GM21381 (cell line): Measurements from ENCODE around the gene REC8.
"Not testable (repeated sequence)": the region's sequence is repeated elsewhere in the genome, so short reads cannot be mapped to it uniquely, and the experiment has no call there.

ENCODE experiments used
- ATAC-seq: cut with Tn5 transposase; IDR thresholded peaks from one replicate; pipeline ENCODE4 v1.9.1; 2021; ENCODE audit warnings: mild to moderate bottlenecking, moderate library complexity; ENCODE audit not compliant: unreplicated experiment

REC8 gene

DNA sequence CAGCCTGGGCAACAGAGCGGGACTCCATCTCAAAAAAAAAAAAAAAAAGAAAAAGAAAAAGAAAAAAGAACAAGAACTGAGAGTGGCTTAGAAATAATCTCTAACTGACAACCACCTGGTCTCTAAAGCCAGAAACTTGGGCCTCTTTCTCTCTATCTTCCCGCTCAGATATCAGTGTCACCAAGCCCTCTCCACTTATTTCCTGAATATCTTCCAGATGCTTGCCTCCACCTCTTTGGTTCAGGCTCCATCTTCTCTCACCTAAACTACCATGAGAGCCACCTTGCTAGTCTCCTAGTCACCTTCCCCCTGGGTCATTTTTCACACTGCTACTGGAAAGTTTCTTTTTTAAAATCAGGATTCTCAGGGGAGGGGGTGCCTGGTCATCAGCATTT lies 25.2 kb downstream of the REC8 start:
- ATAC-seq: no peak

DNA sequence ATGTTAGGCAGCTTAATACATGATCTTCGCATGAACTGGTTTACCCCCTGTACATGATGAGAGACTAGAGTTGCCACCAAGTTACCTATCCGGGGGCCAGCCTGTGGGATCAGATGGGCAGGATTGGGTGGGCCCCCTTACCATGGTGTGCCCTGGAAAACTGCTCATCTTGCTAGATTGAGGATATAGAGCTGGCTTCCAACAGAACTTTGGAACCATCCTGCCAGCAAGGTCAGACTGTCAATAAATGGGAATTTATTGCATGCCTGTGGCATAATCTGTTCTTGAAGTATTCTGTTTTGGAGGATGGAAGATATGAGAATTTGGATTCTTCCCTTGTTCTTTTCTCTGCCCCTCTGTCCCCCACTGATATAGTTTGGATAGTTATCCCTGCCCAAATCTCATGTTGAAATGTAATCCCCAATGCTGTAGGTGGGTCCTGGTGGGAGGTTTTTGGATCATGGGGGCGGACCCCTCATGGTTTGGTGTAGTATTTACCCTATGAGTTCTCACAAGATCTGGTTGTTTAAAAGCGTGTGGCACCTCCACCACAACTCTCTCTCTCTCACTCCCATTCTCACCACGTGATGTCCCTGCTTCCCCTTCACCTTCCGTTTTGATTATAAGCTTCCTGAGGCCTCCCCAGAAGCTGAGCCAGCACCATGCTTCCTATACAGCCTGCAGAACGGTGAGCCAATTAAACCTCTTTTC lies 27.1 kb downstream of the REC8 start:
- no peak for ATAC-seq

DNA sequence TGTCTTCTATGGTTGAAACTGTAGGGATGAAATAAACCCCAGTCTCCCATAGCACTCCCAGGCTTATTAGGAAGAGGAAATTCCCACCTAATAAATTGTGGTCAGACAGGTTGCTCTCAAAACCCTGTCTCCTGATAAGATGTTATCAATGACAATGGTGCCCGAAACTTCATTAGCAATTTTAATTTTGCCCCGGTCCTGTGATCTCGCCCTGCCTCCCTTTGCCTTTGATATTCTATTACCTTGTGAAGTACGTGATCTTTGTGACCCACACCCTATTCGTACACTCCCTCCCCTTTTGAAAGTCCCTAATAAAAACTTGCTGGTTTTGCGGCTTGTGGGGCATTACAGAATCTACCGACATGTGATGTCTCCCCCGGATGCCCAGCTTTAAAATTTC lies 30.7 kb downstream of the REC8 start:
- not testable (repeated sequence) for ATAC-seq

DNA sequence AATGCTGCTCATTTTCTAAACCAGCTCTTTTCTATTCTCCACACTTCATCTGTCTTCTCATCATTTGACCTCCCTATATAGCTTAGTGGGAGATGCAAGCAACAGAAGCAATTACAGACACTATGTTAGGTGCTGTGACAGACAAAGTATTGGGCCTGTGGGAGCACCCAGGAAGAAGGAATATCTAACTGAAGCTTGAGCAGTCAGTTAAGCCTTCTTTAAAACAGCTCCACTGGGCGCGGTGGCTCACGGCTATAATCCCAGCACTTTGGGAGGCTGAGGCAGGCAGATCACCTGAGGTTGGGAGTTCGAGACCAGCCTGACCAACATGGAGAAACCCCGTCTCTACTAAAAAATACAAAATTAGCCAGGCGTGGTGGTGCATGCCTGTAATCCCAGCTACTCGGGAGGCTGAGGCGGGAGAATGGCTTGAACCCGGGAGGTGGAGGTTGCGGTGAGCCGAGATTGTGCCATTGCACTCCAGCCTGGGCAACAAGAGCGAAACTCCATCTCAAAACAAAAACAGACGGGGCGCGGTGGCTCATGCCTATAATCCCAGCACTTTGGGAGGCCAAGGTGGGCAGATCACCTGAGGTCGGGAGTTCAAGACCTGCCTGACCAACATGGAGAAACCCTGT lies 31.5 kb downstream of the REC8 start:
- ATAC-seq: not testable (repeated sequence)

DNA sequence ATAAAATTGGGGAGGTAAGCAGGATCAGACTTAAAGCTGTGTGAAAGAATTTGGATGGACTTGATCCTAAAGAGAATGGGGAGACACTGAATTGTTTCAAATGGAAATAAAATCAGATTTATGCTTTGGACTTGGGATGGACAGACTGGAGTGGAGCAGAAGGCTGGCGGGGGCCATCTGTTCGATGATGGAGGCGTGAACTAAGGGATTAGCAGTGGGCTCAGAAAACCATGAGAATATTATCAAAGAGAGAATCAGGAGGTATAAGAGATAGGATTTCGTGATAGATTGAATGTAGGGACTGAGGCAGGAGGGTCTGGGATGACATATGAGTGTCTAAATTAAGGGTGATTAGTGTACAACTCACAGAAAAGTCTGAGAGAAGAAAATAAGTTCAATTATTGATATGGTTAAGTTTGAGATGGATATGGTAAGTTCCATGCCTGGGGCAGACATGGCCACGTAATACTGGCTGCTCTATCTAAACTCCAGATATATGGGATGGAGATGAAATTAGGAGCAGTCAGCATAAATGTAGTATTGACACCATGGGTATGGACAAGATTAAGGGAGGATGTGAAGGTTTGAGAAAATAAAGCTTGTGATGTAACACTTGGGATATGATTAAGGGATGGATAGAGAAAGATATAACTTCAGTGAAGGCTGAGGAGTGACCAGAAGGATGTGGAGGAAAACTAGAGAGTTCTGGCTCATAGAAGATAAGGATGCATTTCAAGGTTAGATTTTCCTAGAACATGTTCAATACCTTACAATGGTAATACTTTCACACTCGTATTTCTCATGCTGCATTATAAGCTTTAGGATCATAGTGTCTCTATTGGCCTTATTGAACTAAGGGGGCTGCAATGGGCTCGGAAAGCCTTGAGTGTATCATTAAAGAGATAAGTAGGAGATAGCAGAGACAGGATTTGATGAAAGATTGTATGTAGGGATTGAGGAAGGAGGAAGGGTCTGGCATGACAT lies 32.6 kb downstream of the REC8 start:
- no peak for ATAC-seq

DNA sequence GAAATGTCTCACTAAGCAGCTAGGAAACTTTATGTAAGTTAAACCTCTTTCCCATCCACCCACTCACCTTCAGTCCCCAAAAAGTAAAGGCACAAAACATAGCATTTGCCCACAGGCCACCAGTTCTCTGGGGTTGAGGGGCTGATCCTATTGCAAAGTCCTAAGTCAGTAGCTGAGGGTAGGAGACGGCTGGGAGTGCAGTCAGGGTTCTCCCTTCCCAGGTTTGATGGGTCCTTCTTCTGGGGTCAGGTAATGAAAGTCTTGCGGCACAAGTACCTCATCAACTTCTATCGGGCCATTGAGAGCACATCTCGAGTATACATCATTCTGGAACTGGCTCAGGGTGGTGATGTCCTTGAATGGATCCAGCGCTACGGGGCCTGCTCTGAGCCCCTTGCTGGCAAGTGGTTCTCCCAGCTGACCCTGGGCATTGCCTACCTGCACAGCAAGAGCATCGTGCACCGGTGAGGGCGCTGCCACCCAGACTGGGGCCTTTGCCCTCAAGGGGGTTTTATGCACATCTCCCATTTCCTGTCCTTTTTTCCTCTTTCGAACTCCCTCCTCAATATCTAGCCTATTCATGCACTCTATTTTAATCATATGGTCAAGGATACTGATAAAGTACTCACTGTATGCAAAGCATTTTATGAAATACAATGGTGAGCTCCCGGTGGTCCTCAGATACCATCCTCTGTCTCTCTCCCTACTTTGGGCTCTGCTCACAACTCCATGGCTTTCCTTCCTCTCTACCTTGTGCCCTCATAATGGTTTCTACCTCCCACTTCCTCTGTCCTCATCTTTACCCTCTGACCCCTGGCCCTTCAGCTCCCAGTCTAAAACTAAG lies 34.6 kb downstream of the REC8 start:
- ATAC-seq: no peak

DNA sequence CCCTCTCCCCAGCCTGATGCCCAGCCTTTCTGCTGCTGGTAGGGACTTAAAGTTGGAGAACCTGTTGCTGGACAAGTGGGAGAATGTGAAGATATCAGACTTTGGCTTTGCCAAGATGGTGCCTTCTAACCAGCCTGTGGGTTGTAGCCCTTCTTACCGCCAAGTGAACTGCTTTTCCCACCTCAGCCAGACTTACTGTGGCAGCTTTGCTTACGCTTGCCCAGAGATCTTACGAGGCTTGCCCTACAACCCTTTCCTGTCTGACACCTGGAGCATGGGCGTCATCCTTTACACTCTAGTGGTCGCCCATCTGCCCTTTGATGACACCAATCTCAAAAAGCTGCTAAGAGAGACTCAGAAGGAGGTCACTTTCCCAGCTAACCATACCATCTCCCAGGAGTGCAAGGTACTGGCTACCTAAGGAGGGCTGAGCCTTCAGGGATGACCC lies 35.2 kb downstream of the REC8 start:
- ATAC-seq: no peak

DNA sequence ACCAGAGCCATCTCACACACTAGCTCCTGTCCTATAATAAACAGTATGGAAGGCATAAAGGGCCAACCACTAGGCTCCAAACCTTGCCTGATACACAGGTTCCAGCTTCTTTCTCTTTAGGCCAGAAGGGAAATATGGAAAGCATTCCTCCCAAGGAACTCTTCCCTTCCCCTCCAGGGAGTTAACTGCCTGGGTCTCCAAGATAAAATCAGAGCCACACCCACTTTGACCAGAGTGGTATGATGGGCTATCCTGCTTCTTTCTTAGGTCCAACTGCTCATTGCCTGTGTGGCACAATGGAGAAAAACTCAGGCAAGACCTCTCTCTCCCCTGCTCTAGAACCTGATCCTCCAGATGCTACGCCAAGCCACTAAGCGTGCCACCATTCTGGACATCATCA lies 35.7 kb downstream of the REC8 start:
- no peak for ATAC-seq

DNA sequence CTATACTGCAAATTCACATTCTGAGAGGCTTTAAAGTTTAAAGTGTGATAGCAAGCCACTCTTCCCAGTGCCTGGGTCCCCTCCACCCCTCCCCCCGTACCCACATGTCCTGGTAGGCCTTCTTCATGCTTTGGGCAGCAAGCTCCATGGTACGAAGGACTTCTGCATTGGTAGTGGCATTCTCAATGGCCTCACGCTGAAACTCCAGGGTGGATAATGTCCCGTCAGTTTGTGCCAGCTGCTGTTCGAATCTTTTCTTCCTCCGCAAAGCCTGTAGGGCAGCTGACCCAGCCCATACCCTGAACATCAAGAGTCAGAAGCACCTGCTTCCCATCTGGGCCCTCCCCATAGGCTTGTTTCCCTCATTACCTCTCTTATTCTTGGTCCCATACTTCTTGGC lies 39.4 kb downstream of the REC8 start:
- ATAC-seq: no peak

DNA sequence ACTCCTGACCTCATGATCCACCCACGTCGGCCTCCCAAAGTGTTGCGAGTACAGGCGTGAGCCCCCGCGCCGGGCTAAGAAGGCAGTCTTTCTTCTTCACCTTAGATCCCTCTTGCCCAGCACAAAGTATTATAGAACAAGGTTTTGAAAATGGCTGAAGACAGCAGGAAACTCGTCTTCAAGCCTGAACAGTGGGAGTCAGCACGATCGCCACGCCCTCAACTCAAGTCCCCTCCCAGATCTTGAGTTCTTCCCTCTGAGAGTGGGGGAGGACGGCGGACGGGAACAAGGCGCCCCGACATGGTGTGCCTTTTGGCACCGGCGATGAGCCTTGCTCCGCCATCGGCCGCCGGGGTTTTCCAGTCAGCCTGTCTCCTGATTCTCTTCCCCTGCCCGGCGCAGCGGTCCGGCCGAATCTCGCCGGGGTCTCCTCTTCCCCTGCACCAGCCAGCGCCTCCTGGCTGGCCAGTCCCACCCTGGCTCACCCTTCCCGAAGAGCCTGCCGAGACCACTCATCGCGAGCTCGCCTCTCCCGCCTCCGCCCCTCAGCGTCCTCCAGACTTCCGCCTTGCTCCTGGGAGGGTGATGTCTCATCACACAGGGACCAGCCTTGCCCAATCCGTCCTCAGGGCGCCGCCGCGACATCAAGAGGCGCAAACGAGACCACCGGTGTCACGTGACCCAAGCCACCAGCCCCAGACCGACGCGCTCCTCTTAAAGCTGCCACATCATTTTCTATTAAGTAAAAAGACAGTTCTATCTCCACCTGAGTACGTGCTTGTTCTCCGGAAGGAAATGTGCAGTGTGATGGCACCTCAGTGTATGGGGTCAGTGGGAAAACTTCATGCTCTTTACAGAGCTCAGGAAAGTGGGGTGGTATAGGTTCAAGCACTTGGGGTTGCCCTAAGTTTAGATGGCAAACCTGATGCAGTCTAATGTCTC lies 41.3 kb downstream of the REC8 start, which contains the start of gene CHMP4A:
TSS of gene CHMP4A (minus strand) at position 565 of the 942 bp plus-strand sequence. CDS start at position 516, 49 bp downstream.
- peak; percentile 80 for ATAC-seq

DNA sequence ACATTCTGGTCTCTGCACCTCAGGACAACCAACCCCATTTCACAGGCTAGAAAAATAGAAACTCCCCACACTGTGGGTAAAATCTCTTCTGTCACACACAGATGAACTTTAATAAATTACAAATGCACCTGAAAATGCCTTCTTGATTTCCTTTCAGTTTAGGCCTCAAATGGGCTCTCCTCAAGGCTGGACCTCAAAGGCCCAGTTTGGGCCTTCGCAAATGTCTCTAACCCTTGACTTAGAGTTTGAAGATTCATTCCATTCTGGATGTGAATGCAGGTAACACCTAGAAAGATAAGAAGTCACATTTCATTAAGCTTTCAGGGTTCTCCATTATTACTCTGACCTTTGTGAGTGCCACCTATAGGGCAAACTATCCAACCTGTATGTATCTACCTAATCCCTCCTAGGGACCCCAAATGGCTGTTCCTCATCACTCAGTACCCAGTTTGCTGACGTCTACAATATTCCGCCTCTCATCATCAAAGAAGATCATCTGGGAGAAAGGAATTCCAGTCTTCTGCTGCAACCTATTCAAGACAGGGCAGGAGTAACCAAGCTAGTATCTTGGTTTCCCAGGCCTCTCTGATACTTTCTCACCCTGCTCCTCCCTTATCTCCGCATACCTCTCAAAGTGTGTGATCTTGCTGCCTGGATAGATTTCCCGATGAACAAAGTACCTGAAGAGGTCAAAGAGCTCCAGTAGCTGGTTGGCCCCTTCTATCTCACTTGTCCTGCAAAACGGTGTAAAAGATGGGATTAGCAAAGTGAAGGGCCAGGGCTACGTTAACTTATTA lies 42.2 kb downstream of the REC8 start:
- ATAC-seq: no peak

DNA sequence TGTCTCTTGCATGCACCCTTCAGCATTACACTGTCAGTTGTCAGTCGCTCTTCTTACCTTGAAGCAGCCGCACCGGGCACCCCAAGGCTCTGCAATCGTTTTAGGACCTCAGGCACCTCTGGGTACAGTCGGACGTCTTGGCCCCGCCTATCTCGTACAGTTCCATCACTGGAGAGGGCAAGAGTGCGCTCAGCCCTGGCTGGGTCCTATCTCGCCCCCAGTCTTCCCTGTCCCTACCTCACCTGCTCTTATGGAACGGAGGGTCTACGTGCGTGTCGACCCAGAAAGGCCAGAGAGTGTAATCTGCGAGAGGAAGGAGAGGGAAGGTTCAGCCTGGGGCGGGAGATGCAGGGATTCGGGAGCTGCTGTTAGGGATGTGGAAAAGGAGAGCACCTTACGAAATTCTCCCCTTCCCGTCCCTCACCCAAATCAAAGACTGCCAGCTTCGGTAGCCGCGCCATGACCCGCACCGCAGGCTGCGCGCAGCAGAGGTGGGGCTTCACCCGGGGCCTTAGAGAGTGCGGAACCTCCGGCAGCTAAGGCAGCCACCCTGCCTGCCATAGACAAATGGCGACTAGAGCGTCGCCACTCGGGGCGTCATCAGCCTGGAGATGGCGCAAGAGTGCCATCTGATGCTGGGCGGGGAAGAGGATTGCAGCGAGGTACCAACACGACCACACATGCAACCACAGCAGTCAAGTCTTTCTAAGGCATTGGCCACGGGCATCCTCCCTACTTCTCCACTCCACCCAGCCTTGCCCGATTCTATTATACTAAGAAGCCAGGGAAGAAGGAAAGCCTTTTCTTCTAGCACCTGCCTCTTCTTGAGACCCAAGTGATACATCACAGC lies 43.8 kb downstream of the REC8 start, which contains the start of gene MDP1:
TSS of gene MDP1 (minus strand) at position 572 of the 850 bp plus-strand sequence. CDS start at position 461, 111 bp downstream.
- peak; percentile 60 for ATAC-seq

DNA sequence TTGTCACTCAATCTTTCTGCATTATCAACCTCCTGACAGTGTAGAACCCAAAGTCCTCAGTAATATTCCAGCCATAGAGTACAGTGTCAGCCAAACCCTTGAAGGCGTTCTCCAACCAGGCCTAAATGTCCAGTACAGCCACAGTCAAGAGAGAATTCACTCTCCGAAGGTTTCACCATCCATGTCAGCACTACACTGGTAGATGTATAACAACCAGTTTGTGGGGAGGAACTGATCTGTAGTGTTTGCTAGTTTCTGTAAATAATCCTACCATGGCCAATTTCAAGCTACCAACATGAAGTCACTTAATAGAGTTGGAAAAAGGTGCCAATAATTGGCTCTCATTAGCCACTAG lies 44.4 kb downstream of the REC8 start:
- no peak for ATAC-seq

DNA sequence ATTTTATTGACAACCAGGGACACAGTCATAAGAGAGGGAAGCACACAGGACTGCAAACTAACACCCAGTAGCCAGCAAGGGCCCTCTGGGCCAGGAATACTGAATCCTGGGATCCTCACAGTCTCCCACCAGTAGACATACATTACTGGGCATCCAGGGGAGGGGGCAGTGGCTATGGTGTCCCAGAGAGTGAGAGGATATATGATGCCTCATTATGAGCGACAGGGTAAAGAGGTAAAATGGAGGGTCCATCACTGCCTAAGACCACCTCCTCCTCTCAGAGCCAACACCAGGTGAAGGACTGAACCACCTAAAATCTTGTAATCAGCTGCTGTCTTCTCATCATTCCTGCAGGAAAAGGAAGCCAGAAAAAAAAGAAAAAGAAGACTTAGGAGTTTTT lies 45.0 kb downstream of the REC8 start:
- not testable (repeated sequence) for ATAC-seq

DNA sequence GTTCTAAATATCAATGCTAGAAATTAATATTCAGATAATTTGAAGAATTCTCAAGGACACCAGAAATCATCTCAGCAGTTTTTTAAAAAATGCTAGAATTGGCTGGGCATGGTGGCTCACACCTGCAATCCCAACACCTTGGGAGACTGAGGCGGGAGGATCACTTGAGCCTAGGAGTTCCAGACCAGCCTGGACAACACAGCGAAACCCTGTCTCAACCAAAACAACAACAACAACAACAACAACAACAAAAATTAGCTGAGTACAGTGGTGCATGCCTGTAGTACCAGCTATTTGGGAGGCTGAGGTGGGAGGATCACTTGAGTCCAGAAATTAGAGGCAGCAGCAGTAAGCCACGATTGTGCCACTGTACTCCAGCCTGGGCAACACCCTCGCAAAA lies 47.2 kb downstream of the REC8 start:
- ATAC-seq: no peak

DNA sequence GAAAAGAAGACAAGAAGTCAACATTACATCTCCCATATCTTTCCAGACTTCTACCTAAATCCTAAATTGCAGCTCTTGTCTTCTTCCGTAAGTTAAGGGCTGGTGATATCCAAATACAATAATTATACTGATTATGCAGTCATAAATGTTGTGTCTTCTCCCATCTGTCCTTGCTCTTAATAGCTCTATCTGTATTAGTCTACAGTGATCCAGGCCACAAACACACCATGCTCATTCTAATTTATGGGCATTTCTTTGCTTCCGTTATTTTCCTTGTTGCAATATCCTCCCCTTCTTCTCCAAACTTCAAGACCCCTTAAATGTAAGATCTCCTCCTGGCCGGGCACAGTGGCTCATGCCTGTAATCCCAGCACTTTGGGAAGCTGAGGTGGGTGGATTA lies 47.6 kb downstream of the REC8 start:
- ATAC-seq: no peak

DNA sequence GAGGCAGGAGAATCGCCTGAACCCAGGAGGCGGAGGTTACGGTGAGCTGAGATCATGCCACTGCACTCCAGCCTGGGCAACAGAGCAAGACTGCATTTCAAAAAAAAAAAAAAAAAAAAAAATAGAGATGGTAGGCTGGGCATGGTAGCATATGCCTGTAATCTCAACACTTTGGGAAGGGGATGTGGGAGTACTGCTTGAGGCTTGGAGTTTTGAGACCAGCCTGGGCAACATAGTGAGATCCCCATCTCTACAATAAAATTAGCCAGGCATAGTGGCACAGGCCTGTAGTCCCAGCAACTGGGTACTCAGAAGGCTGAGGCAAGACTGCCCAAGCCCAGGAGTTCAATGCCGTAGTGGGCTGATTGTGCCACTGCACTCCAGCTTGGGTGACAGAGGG lies 51.1 kb downstream of the REC8 start:
- ATAC-seq: not testable (repeated sequence)
